WERI-Rb-1 (cell line): Measurements from ENCODE around the gene ZNF800.

Experiments
- DNase-seq: peaks from one replicate; pipeline ENCODE4 v3.0.0-alpha.2; 2020
- H3K27ac ChIP-seq: fragments of 250-450 bp; sonication (Bioruptor Pico); 2 replicates; pipeline ENCODE4 v1.5.1; 2020; ENCODE audit warnings: mild to moderate bottlenecking, moderate library complexity
- H3K27me3 ChIP-seq: fragments of 250-450 bp; sonication (Bioruptor Pico); 2 replicates; pipeline ENCODE4 v1.5.1; 2021; ENCODE audit warnings: mild to moderate bottlenecking, low read depth, moderate library complexity; ENCODE audit not compliant: insufficient read depth, severe bottlenecking
- H3K36me3 ChIP-seq: fragments of 250-450 bp; sonication (Bioruptor Pico); 2 replicates; pipeline ENCODE4 v1.5.1; 2020; ENCODE audit warnings: mild to moderate bottlenecking, moderate library complexity
- H3K4me3 ChIP-seq: 2 replicates; pipeline ENCODE4 v1.5.1; 2011; ENCODE audit warnings: low read depth, mild to moderate bottlenecking, control low read depth, low read length
- H3K9me3 ChIP-seq: fragments of 250-450 bp; sonication (Bioruptor Pico); 2 replicates; pipeline ENCODE4 v1.5.1; 2021; ENCODE audit warnings: mild to moderate bottlenecking, moderate library complexity; ENCODE audit not compliant: severe bottlenecking
- CTCF ChIP-seq: IDR thresholded peaks from 2 replicates; pipeline ENCODE4 v1.5.1; 2011; ENCODE audit warnings: low read depth, mild to moderate bottlenecking, control low read depth, inconsistent platforms, low read length

The ZNF800 gene

GRCh38 chr7:127419196-127419595, 26.7 kb upstream of the ZNF800 start:
- Histone ChIP-seq H3K27me3 (no peaks in the 10 kb centered on the region), H3K4me3 (no peak overlapping the region), H3K27ac (no peak overlapping the region), H3K9me3 (no peaks in the 10 kb centered on the region), H3K36me3 (no peaks in the 10 kb centered on the region)
- TF ChIP-seq CTCF, result no peak
- no peak for DNase-seq

- no peak overlapping the region for H3K27ac ChIP-seq
- DNase-seq, result no peak
- no peak for TF ChIP-seq CTCF
- no peak overlapping the region for H3K4me3 ChIP-seq
- no peaks in the 10 kb centered on the region for H3K9me3 ChIP-seq
- no peaks in the 10 kb centered on the region for H3K27me3 ChIP-seq
- H3K36me3 ChIP-seq, result no peaks in the 10 kb centered on the region
Measured at GRCh38 chr7:127418459-127418858, 26.0 kb upstream of the ZNF800 start.

- no peak overlapping the region for H3K4me3 ChIP-seq
- no peaks in the 10 kb centered on the region for H3K27me3 ChIP-seq
- no peak for DNase-seq
- TF ChIP-seq CTCF, result no peak
- no peaks in the 10 kb centered on the region for H3K36me3 ChIP-seq
- H3K9me3 ChIP-seq, result no peaks in the 10 kb centered on the region
- no peak overlapping the region for H3K27ac ChIP-seq
Measured at GRCh38 chr7:127417346-127417745, 24.8 kb upstream of the ZNF800 start.

GRCh38 chr7:127415060-127415742, 22.7 kb upstream of the ZNF800 start:
- TF ChIP-seq CTCF, result no peak
- no peaks in the 10 kb centered on the region for H3K9me3 ChIP-seq
- DNase-seq, result no peak
- H3K27ac ChIP-seq, result no peak overlapping the region
- H3K27me3 ChIP-seq, result no peaks in the 10 kb centered on the region
- no peak overlapping the region for H3K4me3 ChIP-seq
- H3K36me3 ChIP-seq, result no peaks in the 10 kb centered on the region

GRCh38 chr7:127413962-127414361, 21.5 kb upstream of the ZNF800 start:
- no peak overlapping the region for H3K4me3 ChIP-seq
- H3K36me3 ChIP-seq, result no peaks in the 10 kb centered on the region
- no peaks in the 10 kb centered on the region for H3K9me3 ChIP-seq
- no peak overlapping the region for H3K27ac ChIP-seq
- TF ChIP-seq CTCF, result no peak
- DNase-seq, result no peak
- H3K27me3 ChIP-seq, result no peaks in the 10 kb centered on the region

GRCh38 chr7:127413326-127413725, 20.8 kb upstream of the ZNF800 start:
- TF ChIP-seq CTCF, result no peak
- Histone ChIP-seq H3K36me3 (no peaks in the 10 kb centered on the region), H3K9me3 (no peaks in the 10 kb centered on the region), H3K27me3 (no peaks in the 10 kb centered on the region), H3K27ac (no peak overlapping the region), H3K4me3 (no peak overlapping the region)
- DNase-seq, result no peak
